Prostate gland (tissue), 2 donors: ENCODE results near the gene C21orf58.

Experiments
- POLR2AphosphoS5 ChIP-seq: sonication (generic); formaldehyde crosslinking; IDR thresholded peaks from one replicate; pipeline ENCODE4 v1.6.1; 2017; ENCODE audit warnings: antibody characterized with exemption
- TF ChIP-seq, protein P1 (sequence below), 4 experiments: fragments of 200-600 bp in 2 of 4; fragments of 450-650 bp in 2 of 4; sonication (generic) in 2 of 4; IDR thresholded peaks; 1 replicate in 3 of 4; 2 replicates in 1 of 4; pipeline ENCODE4 v1.5.1; 2016 to 2019; ENCODE audit warnings: antibody characterized with exemption in 4 of 4, mild to moderate bottlenecking in 2 of 4, moderate library complexity in 2 of 4

GRCh38 chr21:46268371-46268770 is 55.3 kb downstream of the C21orf58 start:
- TF ChIP-seq, protein P1, sequence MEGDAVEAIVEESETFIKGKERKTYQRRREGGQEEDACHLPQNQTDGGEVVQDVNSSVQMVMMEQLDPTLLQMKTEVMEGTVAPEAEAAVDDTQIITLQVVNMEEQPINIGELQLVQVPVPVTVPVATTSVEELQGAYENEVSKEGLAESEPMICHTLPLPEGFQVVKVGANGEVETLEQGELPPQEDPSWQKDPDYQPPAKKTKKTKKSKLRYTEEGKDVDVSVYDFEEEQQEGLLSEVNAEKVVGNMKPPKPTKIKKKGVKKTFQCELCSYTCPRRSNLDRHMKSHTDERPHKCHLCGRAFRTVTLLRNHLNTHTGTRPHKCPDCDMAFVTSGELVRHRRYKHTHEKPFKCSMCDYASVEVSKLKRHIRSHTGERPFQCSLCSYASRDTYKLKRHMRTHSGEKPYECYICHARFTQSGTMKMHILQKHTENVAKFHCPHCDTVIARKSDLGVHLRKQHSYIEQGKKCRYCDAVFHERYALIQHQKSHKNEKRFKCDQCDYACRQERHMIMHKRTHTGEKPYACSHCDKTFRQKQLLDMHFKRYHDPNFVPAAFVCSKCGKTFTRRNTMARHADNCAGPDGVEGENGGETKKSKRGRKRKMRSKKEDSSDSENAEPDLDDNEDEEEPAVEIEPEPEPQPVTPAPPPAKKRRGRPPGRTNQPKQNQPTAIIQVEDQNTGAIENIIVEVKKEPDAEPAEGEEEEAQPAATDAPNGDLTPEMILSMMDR (IDR thresholded peaks at IDR 0.05) = no peak
- TF ChIP-seq POLR2AphosphoS5 = no peak
